OCI-LY7 (cell line): ENCODE data around the gene WWOX. TPM values are rescaled to one million over a fixed set of nuclear protein-coding genes. Genes with fewer than 3 reads are reported as not detected.

Experiments used
- BruUV-seq: library from RNA; stranded (reverse); fragments of 400-500 nt; replicated peaks from 2 replicates; lab custom pipeline; 2021; lab: Mats Ljungman, UMichigan
- CTCF ChIA-PET: fragments of 300-600 bp; sonication (Branson Sonifier 250); formaldehyde crosslinking; loops from one replicate; lab custom pipeline; 2022; ENCODE audit warnings: antibody characterized with exemption; ENCODE audit not compliant: unreplicated experiment; lab: Charles Lee
- POLR2A ChIA-PET: fragments of 300-600 bp; sonication (Branson Sonifier 250); formaldehyde crosslinking; loops from one replicate; lab custom pipeline; 2022; ENCODE audit warnings: antibody characterized with exemption; lab: Charles Lee
- DNase-seq: peaks from one replicate; pipeline ENCODE4 v3.0.0-alpha.2; 2015; ENCODE audit warnings: low spot score
- H2AFZ ChIP-seq: fragments of 200-600 bp; sonication (generic), shearing (Covaris generic); 2 replicates; pipeline ENCODE4 v1.6.1; 2014; ENCODE audit warnings: mild to moderate bottlenecking, antibody characterized with exemption, low read length, moderate library complexity
- H3K27ac ChIP-seq: fragments of 200-600 bp; sonication (generic); 2 replicates; pipeline ENCODE4 v1.5.1; 2014; ENCODE audit warnings: mixed run types, low read depth, mild to moderate bottlenecking, moderate library complexity, low read length, inconsistent platforms; ENCODE audit not compliant: poor library complexity, severe bottlenecking
- H3K36me3 ChIP-seq: fragments of 200-600 bp; sonication (generic); 2 replicates; pipeline ENCODE4 v1.6.1; 2014; ENCODE audit warnings: mild to moderate bottlenecking, antibody characterized with exemption, low read length, moderate library complexity, mixed read lengths; ENCODE audit not compliant: insufficient read depth
- H3K4me1 ChIP-seq: fragments of 200-600 bp; sonication (generic); 2 replicates; pipeline ENCODE4 v1.5.1; 2014; ENCODE audit warnings: mild to moderate bottlenecking, low read length; ENCODE audit not compliant: insufficient read depth, poor library complexity, severe bottlenecking
- H3K4me2 ChIP-seq: fragments of 200-600 bp; sonication (generic); 2 replicates; pipeline ENCODE4 v1.6.1; 2014; ENCODE audit warnings: mild to moderate bottlenecking, low read length
- H3K4me3 ChIP-seq: fragments of 200-600 bp; sonication (generic); 2 replicates; pipeline ENCODE4 v1.5.1; 2014; ENCODE audit warnings: mild to moderate bottlenecking, low read depth, low read length; ENCODE audit not compliant: poor library complexity, severe bottlenecking
- H3K79me2 ChIP-seq: fragments of 200-600 bp; sonication (generic); 2 replicates; pipeline ENCODE4 v1.6.1; 2016; ENCODE audit warnings: low read depth, mild to moderate bottlenecking, low read length, moderate library complexity, mixed read lengths; ENCODE audit not compliant: insufficient read depth
- H3K9me2 ChIP-seq: fragments of 200-600 bp; sonication (generic); 2 replicates; pipeline ENCODE4 v1.6.1; 2016; ENCODE audit warnings: mild to moderate bottlenecking, low read length, mixed read lengths; ENCODE audit not compliant: insufficient read depth
- H3K9me3 ChIP-seq: fragments of 200-600 bp; sonication (generic); 2 replicates; pipeline ENCODE4 v1.6.1; 2014; ENCODE audit warnings: mild to moderate bottlenecking, mixed run types, low read length, mixed read lengths
- H4K20me1 ChIP-seq: fragments of 200-600 bp; sonication (generic); 2 replicates; pipeline ENCODE4 v1.6.1; 2014; ENCODE audit warnings: mild to moderate bottlenecking, antibody characterized with exemption, low read length, moderate library complexity, mixed read lengths; ENCODE audit not compliant: insufficient read depth
- CTCF ChIP-seq: fragments of 200-600 bp; sonication (generic); conservative IDR thresholded peaks from 2 replicates; pipeline ENCODE4 v1.5.1; 2014; ENCODE audit warnings: mild to moderate bottlenecking, antibody characterized with exemption, low read length, moderate library complexity, mixed read lengths
- EZH2phosphoT487 ChIP-seq: fragments of 200-600 bp; sonication (generic); IDR thresholded peaks from 2 replicates; pipeline ENCODE4 v1.6.1; 2018; ENCODE audit warnings: low read depth, borderline replicate concordance, mild to moderate bottlenecking, mixed run types, antibody characterized with exemption, low read length, moderate library complexity, mixed read lengths
- intact Hi-C: fragments of 100-400 bp; cut with micrococcal nuclease; formaldehyde crosslinking; loops from one replicate; pipeline ENCODE4 v1.10.0; 2022; ENCODE audit not compliant: unreplicated experiment
- total RNA-seq, 2 experiments: library from RNA; depleted of rRNA in 1 of 2; stranded (reverse); fragments of >200 nt in 1 of 2; shearing (Covaris generic) in 1 of 2; gene quantifications; 2 replicates each; pipeline ENCODE4 v1.2.3, GENCODE V29; 2014 to 2022

WWOX gene
- total RNA-seq, 2 experiments from 2014 or later: 40.2 to 47.6 TPM

- Histone ChIP-seq H3K27ac (no peak overlapping the region), H2AFZ (no peak overlapping the region), H3K4me3 (no peak overlapping the region), H3K4me2 (no peak overlapping the region), H3K36me3 (no peaks in the 10 kb centered on the region; the same call in 1 of the 2 replicates), H3K4me1 (no peaks in the 10 kb centered on the region), H3K9me2 (no peaks in the 10 kb centered on the region), H3K9me3 (no peaks in the 10 kb centered on the region), H3K79me2 (no peaks in the 10 kb centered on the region), H4K20me1 (no peaks in the 10 kb centered on the region)
- DNase-seq: no peak
- BruUV-seq: no TSS peak
- TF ChIP-seq EZH2phosphoT487 (no peak), CTCF (no peak)
- CTCF ChIA-PET: no interaction called here
- intact Hi-C loops: no loop called here
- POLR2A ChIA-PET: no interaction called here
Observed at GRCh38 chr16:78385086-78385805, 285.8 kb downstream of the WWOX start.

- TF ChIP-seq EZH2phosphoT487 (no peak), CTCF (no peak)
- Histone ChIP-seq H2AFZ (no peak overlapping the region), H3K36me3 (no peaks in the 10 kb centered on the region; the same call in 1 of the 2 replicates), H3K4me2 (no peak overlapping the region), H3K9me3 (no peaks in the 10 kb centered on the region), H3K9me2 (no peaks in the 10 kb centered on the region), H3K79me2 (no peaks in the 10 kb centered on the region), H4K20me1 (no peaks in the 10 kb centered on the region), H3K4me3 (no peak overlapping the region), H3K27ac (no peak overlapping the region), H3K4me1 (no peaks in the 10 kb centered on the region)
- POLR2A ChIA-PET: no interaction called here
- BruUV-seq: no TSS peak
- intact Hi-C loops: no loop called here
- DNase-seq: no peak
- CTCF ChIA-PET: no interaction called here
Observed at GRCh38 chr16:78386557-78387324, 287.3 kb downstream of the WWOX start.
